MCF 10A (cell line): ENCODE measurements around the gene RNASEH1. TPM values are rescaled to one million over a fixed set of nuclear protein-coding genes. Genes with fewer than 3 reads are reported as not detected.

Source experiments
- BruUV-seq: library from RNA; stranded (reverse); fragments of 400-500 nt; replicated peaks from 2 replicates; lab custom pipeline; 2021; lab: Mats Ljungman, UMichigan
- CTCF ChIA-PET: fragments of 300-600 bp; sonication (Branson Sonifier 250); formaldehyde crosslinking; extraction: SDS; loops from one replicate; lab custom pipeline; 2021; ENCODE audit warnings: antibody characterized with exemption, inconsistent platforms; lab: Yijun Ruan, JAX
- POLR2A ChIA-PET: fragments of 300-600, 350-650 bp; sonication (Branson Sonifier 250); formaldehyde crosslinking; extraction: SDS; loops from one replicate; lab custom pipeline; 2020; ENCODE audit warnings: antibody characterized with exemption, inconsistent platforms; lab: Yijun Ruan, JAX
- DNase-seq: peaks from one replicate; pipeline ENCODE4 v3.0.0-alpha.2; 2018; ENCODE audit not compliant: unreplicated experiment
- H3K27ac Mint-ChIP-seq: one replicate; pipeline ENCODE4 v1.8.0; 2022; ENCODE audit warnings: mild to moderate bottlenecking, low read depth, mixed read lengths; ENCODE audit not compliant: unreplicated experiment
- H3K27me3 Mint-ChIP-seq: one replicate; pipeline ENCODE4 v1.8.0; 2022; ENCODE audit warnings: mixed read lengths; ENCODE audit not compliant: insufficient read depth, unreplicated experiment
- H3K36me3 Mint-ChIP-seq: one replicate; pipeline ENCODE4 v1.8.0; 2022; ENCODE audit warnings: mild to moderate bottlenecking, moderate library complexity, mixed read lengths; ENCODE audit not compliant: insufficient read depth, unreplicated experiment
- H3K4me1 Mint-ChIP-seq: one replicate; pipeline ENCODE4 v1.8.0; 2022; ENCODE audit warnings: mixed read lengths; ENCODE audit not compliant: insufficient read depth, unreplicated experiment
- H3K4me3 Mint-ChIP-seq: one replicate; pipeline ENCODE4 v1.8.0; 2022; ENCODE audit warnings: mild to moderate bottlenecking, moderate library complexity, mixed read lengths; ENCODE audit not compliant: unreplicated experiment
- H3K9me3 Mint-ChIP-seq: one replicate; pipeline ENCODE4 v1.8.0; 2022; ENCODE audit warnings: mixed read lengths; ENCODE audit not compliant: unreplicated experiment
- CTCF ChIP-seq: fragments of 200-600 bp; IDR thresholded peaks from one replicate; pipeline ENCODE4 v1.8.0; 2022; ENCODE audit warnings: antibody characterized with exemption, mild to moderate bottlenecking; ENCODE audit not compliant: unreplicated experiment
- intact Hi-C: fragments of 100-400 bp; cut with micrococcal nuclease; formaldehyde crosslinking; loops from 2 replicates; pipeline ENCODE4 v1.14.1; 2022
- total RNA-seq: library from RNA; stranded (reverse); gene quantifications from 2 replicates; pipeline ENCODE4 v1.2.3, GENCODE V29; 2022

The RNASEH1 gene
- total RNA-seq, 1 experiment from 2014 or later, result 48.3 TPM

GRCh38 chr2:3519255-3520205 is 38.6 kb downstream of the RNASEH1 start, which contains the start of gene ADI1:
Gene ADI1 (minus strand): TSS chr2:3519531. CDS start chr2:3519487, 44 bp downstream.
- peaks cover 20% of the 10 kb centered on the region for H3K4me1 Mint-ChIP-seq
- BruUV-seq, result TSS peak; percentile 50
- intact Hi-C loops, result loop anchor here (1.0 to 2.0 kb wide), 2 partner anchors 39 to 132 kb away; partner anchors contain the start of gene RNASEH1

GRCh38 chr2:3518496-3519254 is 39.5 kb downstream of the RNASEH1 start:
- intact Hi-C loops, result loop anchor here (1.0 to 2.0 kb wide), 2 partner anchors 40 to 133 kb away; partner anchors contain the start of gene RNASEH1
- ChIA-PET CTCF (interaction anchor here (0.7 to 1.6 kb wide), 3 partner anchors 10 to 95 kb away, joined by 3 read pairs; no protein-coding TSS in a partner anchor), POLR2A (interaction anchor here (0.6 to 3.6 kb wide), 16 partner anchors 9 to 752 kb away, joined by 3 to 26 read pairs (median 4); partner anchors contain the start of genes EIPR1, RNASEH1 and TRAPPC12)
- H3K36me3 Mint-ChIP-seq, result peaks cover 28% of the 10 kb centered on the region
- TF ChIP-seq CTCF, result no peak
- DNase-seq, result peak; percentile 92
- peak overlapping the region; percentile 78 for H3K4me3 Mint-ChIP-seq
- H3K9me3 Mint-ChIP-seq, result no peaks in the 10 kb centered on the region
- no TSS peak for BruUV-seq
- H3K27me3 Mint-ChIP-seq, result no peaks in the 10 kb centered on the region
- H3K27ac Mint-ChIP-seq, result peak overlapping the region; percentile 65
- H3K4me1 Mint-ChIP-seq, result peaks cover 26% of the 10 kb centered on the region

More at GRCh38 chr2:3519255-3520205, 38.6 kb downstream of the RNASEH1 start, which contains the start of gene ADI1:
- Mint-ChIP-seq H3K27me3 (no peaks in the 10 kb centered on the region), H3K4me3 (peak within 1 kb of the TSS; percentile 78), H3K27ac (peak within 1 kb of the TSS; percentile 65), H3K9me3 (no peaks in the 10 kb centered on the region), H3K36me3 (peaks cover 20% of the 10 kb centered on the region)
- POLR2A ChIA-PET, result interaction anchor here (0.6 to 3.6 kb wide), 15 partner anchors 14 to 142 kb away, joined by 3 to 26 read pairs (median 5); partner anchors contain the start of genes EIPR1, RNASEH1 and TRAPPC12
- CTCF ChIA-PET, result interaction anchor here (0.6 to 1.1 kb wide), 9 partner anchors 14 to 704 kb away, joined by 3 to 6 read pairs (median 3); no protein-coding TSS in a partner anchor
- TF ChIP-seq CTCF, result no peak
- DNase-seq, result peak; percentile 85

- Mint-ChIP-seq H3K27ac (no peak overlapping the region), H3K4me3 (peak overlapping the region; percentile 78), H3K36me3 (peaks cover 32% of the 10 kb centered on the region), H3K4me1 (peaks cover 26% of the 10 kb centered on the region), H3K9me3 (no peaks in the 10 kb centered on the region), H3K27me3 (no peaks in the 10 kb centered on the region)
- DNase-seq, result no peak
- ChIA-PET POLR2A (interaction anchor here (0.6 to 3.6 kb wide), 15 partner anchors 8 to 751 kb away, joined by 3 to 26 read pairs (median 5); partner anchors contain the start of genes EIPR1, RNASEH1 and TRAPPC12), CTCF (interaction anchor here (0.7 to 1.6 kb wide), 4 partner anchors 11 to 94 kb away, joined by 3 read pairs; no protein-coding TSS in a partner anchor)
- no peak for TF ChIP-seq CTCF
- BruUV-seq, result no TSS peak
- intact Hi-C loops, result loop anchor here (2.0 kb wide), 1 partner anchor 41 kb away; the partner anchor contains the start of gene RNASEH1
These were observed 40.1 kb downstream of the RNASEH1 start for GRCh38 chr2:3517948-3518495.
